ENCODE measurements around the gene C2orf49.

C2orf49 gene

GRCh38 chr2:105384216-105384615 lies 46.9 kb downstream of the C2orf49 start:
- DNase-seq: no peak

- DNase-seq: no peak
Observed at GRCh38 chr2:105384861-105385260, 47.5 kb downstream of the C2orf49 start.

DNA sequence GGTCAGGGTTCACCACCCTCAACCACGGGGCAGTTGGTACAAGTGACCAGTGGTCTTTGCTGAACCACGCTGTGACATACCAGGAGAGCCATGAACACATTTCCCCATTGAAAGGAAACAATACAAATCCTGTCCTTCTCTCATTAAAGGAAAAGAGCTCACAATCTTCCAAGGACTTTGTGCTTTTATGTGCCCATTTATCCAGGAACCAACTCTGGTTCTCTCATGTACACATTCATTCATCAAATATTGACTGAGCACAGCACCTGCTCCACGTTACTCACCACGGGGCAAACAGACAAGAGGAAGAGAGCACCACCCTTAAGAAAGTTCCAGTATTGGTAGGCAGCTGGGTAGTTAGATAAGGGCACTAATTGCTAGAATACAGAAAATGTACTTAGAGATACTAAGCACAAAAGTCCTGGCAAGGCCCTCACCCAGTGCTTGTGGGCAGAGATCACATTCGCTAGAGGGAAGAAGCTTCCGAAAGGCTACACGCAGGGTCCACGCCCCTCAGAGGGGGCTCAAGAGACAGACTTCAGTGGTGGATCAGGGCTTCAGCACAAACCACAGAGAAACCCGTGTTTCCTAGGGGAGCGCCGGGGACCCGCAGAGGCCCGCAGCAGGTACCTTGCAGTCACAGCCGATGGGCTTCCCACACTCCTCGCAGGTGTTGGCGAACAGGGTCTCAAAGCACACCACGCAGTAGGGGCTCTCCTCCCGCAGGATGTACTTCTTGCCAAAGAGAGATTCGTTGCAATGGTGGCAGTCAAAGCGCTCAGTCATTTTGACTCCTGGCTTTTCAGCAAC lies 48.6 kb downstream of the C2orf49 start:
- DNase-seq: no peak

DNA sequence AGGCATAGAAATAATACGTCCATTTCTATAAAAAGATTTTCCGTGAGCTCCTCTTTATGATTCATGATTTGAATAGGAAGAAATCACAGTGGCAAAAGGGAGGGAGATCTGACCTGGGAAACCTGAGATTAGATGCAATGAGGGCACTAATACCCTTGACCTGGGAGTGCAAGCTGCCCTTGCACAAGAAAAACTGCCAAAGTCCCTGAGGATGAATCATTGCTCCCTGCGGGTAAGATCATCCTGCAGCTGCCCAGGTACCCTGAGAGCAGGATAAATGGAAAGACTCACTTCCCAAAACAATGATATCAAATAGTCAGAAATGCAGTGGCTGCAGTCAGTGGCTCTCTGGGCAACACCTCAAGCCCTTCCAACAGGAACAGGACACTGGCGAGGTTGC lies 49.9 kb downstream of the C2orf49 start:
- DNase-seq: no peak

- DNase-seq: no peak
Observed at GRCh38 chr2:105388971-105389381, 51.6 kb downstream of the C2orf49 start.

- DNase-seq: no peak
Observed at GRCh38 chr2:105390454-105390853, 53.1 kb downstream of the C2orf49 start.

DNA sequence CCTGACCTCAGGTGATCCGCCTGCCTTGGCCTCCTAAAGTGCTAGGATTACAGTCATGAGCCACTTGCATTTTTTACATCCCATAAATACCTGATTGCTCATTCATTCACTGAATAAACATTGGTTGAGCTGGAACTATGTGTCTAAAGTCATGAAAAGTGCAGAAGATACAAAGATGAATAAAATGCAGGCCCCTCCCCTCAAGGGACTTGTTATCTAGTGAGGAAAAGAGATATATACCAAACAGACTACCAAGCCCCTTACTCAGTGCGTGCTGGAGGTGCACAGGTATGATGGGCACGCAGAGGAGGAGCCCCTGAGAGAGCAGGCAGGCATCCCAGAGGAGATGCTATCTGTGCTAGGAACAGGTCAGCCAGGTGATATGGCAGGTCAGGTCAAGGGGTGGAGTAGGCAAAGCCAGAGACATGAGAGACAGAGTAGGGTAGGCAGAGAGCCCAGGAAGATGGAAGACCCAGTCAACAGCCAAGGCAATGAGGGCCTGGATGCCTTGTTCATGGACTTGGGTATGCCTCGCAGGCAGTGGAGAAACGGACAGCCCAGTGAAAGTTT lies 53.8 kb downstream of the C2orf49 start:
- DNase-seq: no peak

- DNase-seq: no peak
Observed at GRCh38 chr2:105391763-105392662, 54.7 kb downstream of the C2orf49 start.

- no peak for DNase-seq
Observed at GRCh38 chr2:105393373-105394055, 56.2 kb downstream of the C2orf49 start.

- DNase-seq: no peak
Observed at GRCh38 chr2:105394951-105395611, 57.7 kb downstream of the C2orf49 start.

GRCh38 chr2:105395691-105396090 lies 58.4 kb downstream of the C2orf49 start:
- DNase-seq: no peak

DNA sequence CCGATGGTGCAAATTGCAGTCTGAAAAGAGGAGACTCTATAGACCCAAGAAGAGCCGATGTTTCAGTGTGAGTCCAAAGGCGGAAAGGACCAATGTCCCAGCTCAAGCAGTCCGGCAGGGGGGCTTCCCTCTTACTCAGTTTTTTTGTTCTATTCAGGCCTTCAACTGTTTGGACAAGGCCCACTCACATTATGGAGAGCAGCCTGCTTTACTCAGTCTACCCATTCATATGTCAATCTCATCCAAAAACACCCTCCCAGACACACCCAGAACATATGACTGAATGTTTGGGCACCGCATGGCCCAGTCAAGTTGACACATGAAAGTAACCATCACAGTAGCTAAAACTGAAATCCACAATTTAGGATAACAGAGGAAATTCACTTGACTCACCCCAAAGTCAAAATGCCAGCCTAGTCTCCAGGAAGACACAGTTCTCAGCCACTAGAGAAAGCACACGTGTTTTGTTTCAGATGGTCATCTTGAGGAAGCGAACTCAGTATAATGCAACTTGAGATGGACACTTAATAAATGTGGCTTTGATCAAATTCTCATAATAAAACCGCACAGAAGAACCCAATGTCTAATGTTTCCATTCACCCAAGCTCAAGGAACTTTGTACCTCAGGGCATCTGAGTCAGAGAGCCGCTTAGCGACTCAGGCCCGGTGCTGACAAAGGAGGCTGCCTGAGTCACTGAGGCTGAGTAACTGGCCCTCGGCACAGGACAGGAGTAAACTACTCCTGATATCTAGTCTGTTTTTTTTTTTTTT lies 59.1 kb downstream of the C2orf49 start:
- no peak for DNase-seq

GRCh38 chr2:105397025-105397722 lies 59.8 kb downstream of the C2orf49 start:
- DNase-seq: no peak

DNA sequence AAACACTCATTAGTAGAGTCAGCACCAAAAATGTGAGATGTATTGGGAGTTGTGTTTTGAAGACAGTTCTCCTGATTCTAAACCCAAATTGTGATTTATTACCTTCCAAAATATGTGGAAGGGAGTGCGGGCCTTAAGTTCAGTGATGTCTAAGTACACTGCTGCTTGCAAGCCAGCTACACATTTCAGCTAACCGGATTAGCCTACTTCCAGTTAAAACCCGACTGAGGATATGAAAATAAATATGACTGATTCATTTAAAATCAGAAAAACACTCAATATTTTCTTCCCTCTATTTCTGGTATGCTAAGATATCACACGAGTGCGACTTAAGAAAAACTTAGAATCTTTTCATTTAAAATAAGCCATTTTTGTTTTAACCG lies 60.6 kb downstream of the C2orf49 start:
- no peak for DNase-seq

DNA sequence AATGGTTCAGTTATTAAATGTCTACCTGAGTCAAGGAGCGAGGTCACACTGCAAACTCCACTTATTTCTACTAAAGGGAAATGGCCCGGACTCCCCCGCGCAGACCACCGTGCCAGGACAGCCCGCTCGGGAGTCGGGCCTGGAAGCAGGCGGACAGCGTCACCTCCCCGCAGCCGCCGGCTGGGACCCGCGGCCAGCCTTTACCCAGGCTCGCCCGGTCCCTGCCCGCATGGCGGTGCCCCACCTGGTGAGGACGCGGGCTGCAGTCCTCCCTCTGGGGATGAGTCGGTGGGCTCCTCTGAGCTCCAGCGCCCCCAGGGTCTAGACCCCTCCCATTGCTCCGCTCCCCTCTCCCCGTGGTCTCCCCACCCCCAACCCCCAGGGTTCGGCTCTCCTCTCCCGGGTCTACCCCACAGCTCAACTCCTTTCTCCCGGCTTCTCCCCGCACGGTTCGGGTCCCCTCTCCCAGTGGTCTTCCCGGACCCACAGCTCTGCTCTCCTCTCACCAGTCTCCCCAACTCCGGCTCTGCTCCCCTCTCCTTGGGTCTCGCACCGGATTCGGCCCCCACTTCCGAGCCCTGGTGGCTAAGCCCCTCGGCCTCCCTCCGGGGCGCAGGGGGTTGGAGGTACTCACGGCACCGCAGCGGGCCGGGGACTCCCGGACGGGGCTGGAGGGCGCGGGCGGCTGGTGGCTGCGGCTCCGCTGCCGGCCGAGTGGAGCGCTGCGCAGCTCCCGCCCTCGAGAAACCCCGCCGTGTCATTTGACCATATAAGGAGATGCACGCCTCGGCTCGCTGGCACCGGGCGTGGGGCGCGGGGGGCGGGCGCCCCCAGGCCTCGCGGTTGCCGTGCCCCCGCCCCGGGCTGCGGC lies 61.2 kb downstream of the C2orf49 start, which contains the start of gene FHL2:
FHL2 (minus strand) TSS at position 716 of the 871 bp plus-strand sequence. CDS start 12,535 bp downstream, outside the sequence.
- DNase-seq: no peak
